GM23338 (cell line): ENCODE results near the gene C4BPB. TPM values are rescaled to one million over a fixed set of nuclear protein-coding genes. Genes with fewer than 3 reads are reported as not detected.

Experiments used
- ATAC-seq: fragments of 200-7000 bp; cut with Tn5 transposase; 3 replicates; pipeline ENCODE4 v1.9.1; 2020
- DNase-seq: peaks from one replicate; pipeline ENCODE4 v3.0.0-alpha.2; 2015; ENCODE audit warnings: low spot score
- H2AFZ ChIP-seq: fragments of 200-600 bp; sonication (generic); 2 replicates; pipeline ENCODE4 v1.8.0; 2016; ENCODE audit warnings: antibody characterized with exemption, mild to moderate bottlenecking, moderate library complexity
- H3F3A ChIP-seq: fragments of 200-600 bp; sonication (generic); replicated peaks from 2 replicates; pipeline ENCODE4 v1.8.0; 2017; ENCODE audit warnings: antibody characterized with exemption, mixed run types, low read depth
- H3K27ac ChIP-seq: fragments of 200-600 bp; sonication (generic); 2 replicates; pipeline ENCODE4 v1.6.1; 2016; ENCODE audit warnings: low read depth
- H3K27me3 ChIP-seq: fragments of 200-600 bp; sonication (generic); 2 replicates; pipeline ENCODE4 v1.8.0; 2016; ENCODE audit warnings: mild to moderate bottlenecking, mixed run types, moderate library complexity; ENCODE audit not compliant: insufficient read depth
- H3K36me3 ChIP-seq: fragments of 200-600 bp; sonication (generic); 2 replicates; pipeline ENCODE4 v1.8.0; 2016; ENCODE audit warnings: mild to moderate bottlenecking; ENCODE audit not compliant: insufficient read depth
- H3K4me1 ChIP-seq: fragments of 200-600 bp; sonication (generic); 2 replicates; pipeline ENCODE4 v1.8.0; 2016; ENCODE audit warnings: mild to moderate bottlenecking, moderate library complexity; ENCODE audit not compliant: insufficient read depth
- H3K4me2 ChIP-seq: fragments of 200-600 bp; sonication (generic); 2 replicates; pipeline ENCODE4 v1.7.1; 2017; ENCODE audit warnings: mixed run types
- H3K4me3 ChIP-seq: fragments of 200-600 bp; sonication (generic); 2 replicates; pipeline ENCODE4 v1.6.1; 2016; ENCODE audit warnings: mixed run types
- H3K79me2 ChIP-seq: fragments of 200-600 bp; sonication (generic); replicated peaks from 2 replicates; pipeline ENCODE4 v1.8.0; 2017; ENCODE audit warnings: mild to moderate bottlenecking; ENCODE audit not compliant: insufficient read depth
- H3K9me2 ChIP-seq: fragments of 200-600 bp; sonication (generic); 2 replicates; pipeline ENCODE4 v1.8.0; 2017; ENCODE audit not compliant: insufficient read depth
- H4K20me1 ChIP-seq: fragments of 200-600 bp; sonication (generic); replicated peaks from 2 replicates; pipeline ENCODE4 v1.8.0; 2017; ENCODE audit warnings: mild to moderate bottlenecking; ENCODE audit not compliant: insufficient read depth
- H3K27ac Mint-ChIP-seq: 2 replicates; pipeline ENCODE4 v1.8.0; 2020; ENCODE audit warnings: inconsistent platforms, mild to moderate bottlenecking, moderate library complexity, mixed read lengths
- H3K27me3 Mint-ChIP-seq: 3 replicates; pipeline ENCODE4 v1.8.0; 2022; ENCODE audit warnings: low read depth, mild to moderate bottlenecking, moderate library complexity, mixed read lengths, inconsistent platforms; ENCODE audit not compliant: insufficient read depth, poor library complexity
- H3K36me3 Mint-ChIP-seq: 3 replicates; pipeline ENCODE4 v1.8.0; 2021; ENCODE audit warnings: low read depth, mild to moderate bottlenecking, inconsistent platforms, moderate library complexity, mixed read lengths
- H3K4me1 Mint-ChIP-seq: 3 replicates; pipeline ENCODE4 v1.8.0; 2020; ENCODE audit warnings: mild to moderate bottlenecking, inconsistent platforms, mixed read lengths
- H3K4me3 Mint-ChIP-seq: 3 replicates; pipeline ENCODE4 v1.8.0; 2021; ENCODE audit warnings: moderate library complexity, mild to moderate bottlenecking, inconsistent platforms, mixed read lengths
- H3K9me3 Mint-ChIP-seq: 3 replicates; pipeline ENCODE4 v1.8.0; 2020; ENCODE audit warnings: moderate library complexity, mild to moderate bottlenecking, inconsistent platforms, mixed read lengths
- CTCF ChIP-seq, 2 experiments: fragments of 200-600 bp in 1 of 2; sonication (generic) in 1 of 2; conservative IDR thresholded peaks; 2 replicates each; pipeline versions ENCODE4 v1.5.1 to v1.6.1; 2016 to 2017; ENCODE audit warnings: antibody characterized with exemption in 2 of 2, low read depth in 2 of 2, mild to moderate bottlenecking in 2 of 2, moderate library complexity in 1 of 2
- ETS1 ChIP-seq: IDR thresholded peaks from 2 replicates; pipeline ENCODE4 v1.6.1; 2016; ENCODE audit warnings: antibody characterized with exemption
- EZH2phosphoT487 ChIP-seq: fragments of 200-600 bp; sonication (generic); IDR thresholded peaks from one replicate; pipeline ENCODE4 v1.8.1; 2018; ENCODE audit warnings: antibody characterized with exemption; ENCODE audit not compliant: unreplicated experiment
- NANOG ChIP-seq: IDR thresholded peaks from 2 replicates; pipeline ENCODE4 v1.6.1; 2016; ENCODE audit warnings: antibody characterized with exemption, borderline replicate concordance
- REST ChIP-seq: IDR thresholded peaks from one replicate; pipeline ENCODE4 v1.6.1; 2018; ENCODE audit warnings: antibody characterized with exemption; ENCODE audit not compliant: unreplicated experiment
- STAT1 ChIP-seq: IDR thresholded peaks from one replicate; pipeline ENCODE4 v1.6.1; 2016; ENCODE audit warnings: antibody characterized with exemption; ENCODE audit not compliant: unreplicated experiment
- ZNF331 ChIP-seq: fragments of 250-450 bp; sonication (Bioruptor Pico); IDR thresholded peaks from 2 replicates; pipeline ENCODE4 v1.5.0; 2020; ENCODE audit warnings: low read depth, mild to moderate bottlenecking, moderate library complexity
- ZNF462 ChIP-seq: fragments of 250-450 bp; sonication (Bioruptor Pico); IDR thresholded peaks from 2 replicates; pipeline ENCODE4 v1.5.0; 2020; ENCODE audit warnings: mild to moderate bottlenecking, moderate library complexity
- polyA plus RNA-seq: library from polyadenylated mRNA; unstranded; fragments of >200 nt; fragmentation: Nextera tagmentation; extraction: Ambion mirVana; gene quantifications from 2 replicates; pipeline ENCODE4 v1.2.1, GENCODE V29; 2016
- total RNA-seq: library from RNA; depleted of rRNA; stranded (reverse); fragments of >200 nt; shearing (Covaris generic); gene quantifications from 2 replicates; pipeline ENCODE4 v1.2.3, GENCODE V29; 2014

C4BPB gene
- total and polyA plus RNA-seq, 2 experiments from 2014 or later = not detected

DNA sequence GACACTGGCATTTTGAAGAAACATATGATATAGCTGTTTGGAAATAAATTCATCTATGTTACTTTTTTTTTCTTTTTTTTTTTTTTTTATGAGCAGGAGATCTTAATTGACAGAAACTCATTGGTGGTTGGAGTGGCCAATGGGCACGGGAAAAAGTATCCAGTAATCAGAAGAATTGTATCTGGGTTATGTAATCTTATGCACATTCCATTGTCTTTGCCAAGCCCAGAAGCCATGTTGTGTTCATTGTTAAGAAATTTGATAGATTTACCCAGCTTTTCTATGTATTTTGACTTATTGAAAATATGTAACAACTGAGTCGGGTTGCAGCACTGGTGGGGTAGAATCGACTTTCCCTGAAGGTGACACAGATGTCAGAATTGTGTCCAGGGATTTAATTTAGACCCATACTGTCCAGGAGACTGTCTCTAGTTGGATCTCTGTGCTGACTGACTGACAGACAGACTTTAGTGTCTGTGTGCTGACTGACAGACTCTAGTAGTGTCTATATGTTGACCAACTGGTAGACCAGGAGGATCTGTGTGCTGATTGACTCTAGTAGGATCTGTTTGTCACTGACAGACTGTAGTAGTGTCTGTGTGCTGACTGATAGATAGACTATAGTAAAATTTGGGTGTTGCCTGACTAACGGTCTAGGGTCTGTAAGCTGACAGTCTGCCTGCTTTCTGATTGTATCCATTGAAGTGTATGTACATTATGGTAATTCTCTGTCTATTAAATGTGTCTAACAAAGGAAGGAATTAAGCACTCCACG lies 12.3 kb upstream of the C4BPB start:
- peaks cover 2% of the 10 kb centered on the region; the same call in 1 of the 2 replicates for H3K36me3 ChIP-seq
- H2AFZ ChIP-seq = no peak overlapping the region
- no peaks in the 10 kb centered on the region for H3K27me3 ChIP-seq
- TF ChIP-seq REST (no peak), STAT1 (no peak), CTCF (conservative IDR thresholded peaks at IDR 0.05; ENCODE audit: low read depth in 2 of 2) (no peak), NANOG (no peak), ZNF331 (CRISPR knock-in tag) (no peak), ETS1 (no peak), ZNF462 (CRISPR knock-in tag) (no peak), EZH2phosphoT487 (no peak)
- H3K4me3 Mint-ChIP-seq = no peak overlapping the region
- no peaks in the 10 kb centered on the region for H3K9me3 Mint-ChIP-seq
- peaks cover 13% of the 10 kb centered on the region; the same call in 2 of the 3 replicates for H3K4me1 Mint-ChIP-seq
- H4K20me1 ChIP-seq = peaks cover 3% of the 10 kb centered on the region; the same call in 1 of the 2 replicates
- no peak overlapping the region for H3K27ac ChIP-seq
- DNase-seq (no peak), ATAC-seq (no peak)
- H3K4me1 ChIP-seq = peaks cover 3% of the 10 kb centered on the region; the same call in 1 of the 2 replicates
- no peaks in the 10 kb centered on the region for H3F3A ChIP-seq
- H3K36me3 Mint-ChIP-seq = peaks cover 4% of the 10 kb centered on the region; the same call in 2 of the 3 replicates
- H3K9me2 ChIP-seq = no peaks in the 10 kb centered on the region
- H3K4me3 ChIP-seq = no peak overlapping the region
- no peak overlapping the region for H3K27ac Mint-ChIP-seq
- peaks cover 2% of the 10 kb centered on the region for H3K27me3 Mint-ChIP-seq
- no peaks in the 10 kb centered on the region for H3K79me2 ChIP-seq
- no peak overlapping the region for H3K4me2 ChIP-seq
